ENCODE data around the gene RAB3A. TPM values are rescaled to one million over a fixed set of nuclear protein-coding genes. Genes with fewer than 3 reads are reported as not detected.

Gene RAB3A
- total RNA-seq, 1 donor from 2014 or later = 6.7 TPM

DNA sequence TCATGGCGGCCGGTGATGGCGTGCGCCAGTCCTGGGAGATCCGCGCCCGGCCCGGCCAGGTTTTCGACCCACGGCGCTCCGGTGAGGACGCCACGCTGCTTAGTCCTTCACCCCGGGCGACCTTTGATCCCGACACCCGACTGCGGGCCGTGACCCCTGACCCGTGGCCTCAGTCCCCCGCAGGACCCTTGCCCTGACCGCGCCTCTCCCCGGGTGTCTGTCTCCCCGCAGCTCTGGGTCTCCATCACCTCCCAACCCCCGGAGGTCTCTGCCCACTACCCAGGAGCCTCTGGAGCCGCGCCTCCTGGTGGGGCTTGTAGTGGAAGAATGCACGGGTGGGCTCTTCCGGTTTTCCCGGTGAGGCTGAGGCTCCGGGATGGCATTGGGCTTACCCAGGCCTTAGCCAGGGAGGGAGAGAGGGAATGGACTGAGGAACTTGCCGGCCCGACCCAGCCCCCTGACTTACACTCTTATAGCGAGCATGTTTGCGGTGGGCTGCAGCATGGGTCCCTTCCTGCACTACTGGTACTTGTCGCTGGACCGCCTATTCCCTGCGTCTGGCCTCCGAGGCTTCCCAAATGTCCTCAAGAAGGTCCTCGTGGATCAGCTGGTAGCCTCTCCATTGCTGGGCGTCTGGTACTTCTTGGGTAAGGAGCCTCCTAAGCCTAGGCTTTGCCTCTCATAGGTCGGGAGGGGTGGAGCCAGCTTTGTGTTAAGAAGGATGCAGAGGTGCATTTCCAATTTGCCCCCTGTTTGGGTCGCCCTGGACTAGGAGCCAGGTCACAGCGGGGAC is 10.3 kb downstream of the RAB3A start:
- H3K9me3 Mint-ChIP-seq = no peaks in the 10 kb centered on the region
- peak overlapping the region; percentile 82 for H3K4me3 Mint-ChIP-seq
- H3K27me3 Mint-ChIP-seq (ENCODE audit: low read depth) = no peaks in the 10 kb centered on the region
- H3K36me3 Mint-ChIP-seq = peaks cover 6% of the 10 kb centered on the region
- no peak for DNase-seq (ENCODE audit: low spot score in 2 of 2, unreplicated experiment in 2 of 2)
- TF ChIP-seq, protein P1, sequence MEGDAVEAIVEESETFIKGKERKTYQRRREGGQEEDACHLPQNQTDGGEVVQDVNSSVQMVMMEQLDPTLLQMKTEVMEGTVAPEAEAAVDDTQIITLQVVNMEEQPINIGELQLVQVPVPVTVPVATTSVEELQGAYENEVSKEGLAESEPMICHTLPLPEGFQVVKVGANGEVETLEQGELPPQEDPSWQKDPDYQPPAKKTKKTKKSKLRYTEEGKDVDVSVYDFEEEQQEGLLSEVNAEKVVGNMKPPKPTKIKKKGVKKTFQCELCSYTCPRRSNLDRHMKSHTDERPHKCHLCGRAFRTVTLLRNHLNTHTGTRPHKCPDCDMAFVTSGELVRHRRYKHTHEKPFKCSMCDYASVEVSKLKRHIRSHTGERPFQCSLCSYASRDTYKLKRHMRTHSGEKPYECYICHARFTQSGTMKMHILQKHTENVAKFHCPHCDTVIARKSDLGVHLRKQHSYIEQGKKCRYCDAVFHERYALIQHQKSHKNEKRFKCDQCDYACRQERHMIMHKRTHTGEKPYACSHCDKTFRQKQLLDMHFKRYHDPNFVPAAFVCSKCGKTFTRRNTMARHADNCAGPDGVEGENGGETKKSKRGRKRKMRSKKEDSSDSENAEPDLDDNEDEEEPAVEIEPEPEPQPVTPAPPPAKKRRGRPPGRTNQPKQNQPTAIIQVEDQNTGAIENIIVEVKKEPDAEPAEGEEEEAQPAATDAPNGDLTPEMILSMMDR (IDR thresholded peaks at IDR 0.05; ENCODE audit: unreplicated experiment) = no peak
- H3K4me1 Mint-ChIP-seq = peaks cover 17% of the 10 kb centered on the region
- peak overlapping the region; percentile 95 for H3K27ac Mint-ChIP-seq

- Mint-ChIP-seq H3K27ac (peak within 1 kb of the TSS; percentile 95), H3K27me3 (ENCODE audit: low read depth) (no peaks in the 10 kb centered on the region), H3K4me1 (peaks cover 17% of the 10 kb centered on the region), H3K36me3 (no peaks in the 10 kb centered on the region), H3K4me3 (peak within 1 kb of the TSS; percentile 82), H3K9me3 (no peaks in the 10 kb centered on the region)
- DNase-seq (ENCODE audit: low spot score in 2 of 2, unreplicated experiment in 2 of 2) = peak; percentile 97
- TF ChIP-seq, protein P1 (IDR thresholded peaks at IDR 0.05; ENCODE audit: unreplicated experiment) = no peak
These were observed 11.0 kb downstream of the RAB3A start, which contains the start of gene MPV17L2 for GRCh38 chr19:18192673-18193387. MPV17L2 (plus strand) TSS chr19:18193218; CDS start chr19:18193282, 64 bp downstream.

GRCh38 chr19:18191640-18192062 is 12.2 kb downstream of the RAB3A start:
- Mint-ChIP-seq H3K36me3 (no peaks in the 10 kb centered on the region), H3K27me3 (ENCODE audit: low read depth) (no peaks in the 10 kb centered on the region), H3K4me1 (peaks cover 17% of the 10 kb centered on the region), H3K27ac (peak overlapping the region; percentile 95), H3K4me3 (peak overlapping the region; percentile 82), H3K9me3 (no peaks in the 10 kb centered on the region)
- no peak for DNase-seq (ENCODE audit: low spot score in 2 of 2, unreplicated experiment in 2 of 2)
- TF ChIP-seq, protein P1 (IDR thresholded peaks at IDR 0.05; ENCODE audit: unreplicated experiment) = no peak

DNA sequence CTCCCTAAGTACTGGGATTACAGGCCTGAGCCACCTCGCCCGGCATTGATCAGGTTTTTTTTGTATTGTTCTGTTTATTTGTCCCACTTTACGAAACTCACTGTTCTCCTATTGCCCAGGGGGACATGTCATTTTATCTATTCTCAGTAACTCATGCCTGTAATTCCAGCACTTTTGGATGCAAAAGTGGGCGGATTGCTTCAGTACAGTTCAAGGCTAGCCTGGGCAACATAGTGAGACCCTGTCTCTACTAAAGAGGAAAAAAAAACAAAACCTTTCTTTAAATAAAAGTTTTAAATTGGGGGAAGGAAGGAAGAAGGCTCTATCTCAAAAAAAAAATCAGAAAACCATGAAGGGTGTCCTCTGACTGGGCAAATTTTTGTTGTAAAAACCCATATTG is 13.6 kb downstream of the RAB3A start:
- Mint-ChIP-seq H3K36me3 (no peaks in the 10 kb centered on the region), H3K4me3 (no peak overlapping the region), H3K27ac (no peak overlapping the region), H3K9me3 (no peaks in the 10 kb centered on the region), H3K27me3 (ENCODE audit: low read depth) (peaks cover 1% of the 10 kb centered on the region), H3K4me1 (peaks cover 17% of the 10 kb centered on the region)
- TF ChIP-seq, protein P1 (IDR thresholded peaks at IDR 0.05; ENCODE audit: unreplicated experiment) = no peak
- DNase-seq (ENCODE audit: low spot score in 2 of 2, unreplicated experiment in 2 of 2) = no peak

DNA sequence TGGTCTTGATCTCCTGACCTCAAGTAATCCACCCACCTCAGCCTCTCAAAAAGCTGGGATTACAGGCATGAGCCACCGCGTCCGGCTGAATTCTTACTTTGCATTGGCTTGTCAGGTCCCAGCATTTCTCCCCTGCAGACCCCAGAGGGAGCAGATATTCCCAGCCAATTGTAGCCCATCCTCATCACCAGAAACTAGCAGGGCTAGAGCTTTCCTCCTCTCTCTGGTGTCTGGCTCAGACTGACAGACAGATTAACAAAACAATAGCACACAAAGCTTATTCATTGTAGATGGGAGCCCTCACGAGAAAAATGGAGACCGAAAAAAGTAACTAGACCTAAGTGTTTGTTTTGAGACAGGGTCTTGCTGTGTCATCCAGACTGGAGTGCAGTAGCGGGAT is 18.3 kb downstream of the RAB3A start:
- TF ChIP-seq, protein P1 (IDR thresholded peaks at IDR 0.05; ENCODE audit: unreplicated experiment) = no peak
- no peaks in the 10 kb centered on the region for H3K4me1 Mint-ChIP-seq
- DNase-seq (ENCODE audit: low spot score in 2 of 2, unreplicated experiment in 2 of 2) = no peak
- peaks cover 1% of the 10 kb centered on the region for H3K27me3 Mint-ChIP-seq (ENCODE audit: low read depth)
- H3K27ac Mint-ChIP-seq = no peak overlapping the region
- no peaks in the 10 kb centered on the region for H3K9me3 Mint-ChIP-seq
- H3K36me3 Mint-ChIP-seq = no peaks in the 10 kb centered on the region
- no peak overlapping the region for H3K4me3 Mint-ChIP-seq

Measured in mesothelial cell of epicardium (in vitro differentiated cells).